Ishikawa (cell line): ENCODE measurements around the gene THADA.

Experiments used
- CEBPB ChIP-seq: IDR thresholded peaks from 2 replicates; pipeline ENCODE4 v1.6.1; 2012
- CREB1 ChIP-seq: IDR thresholded peaks from 2 replicates; pipeline ENCODE4 v1.6.1; 2012; ENCODE audit warnings: low read depth
- EP300 ChIP-seq: IDR thresholded peaks from 2 replicates; pipeline ENCODE4 v1.6.1; 2012; ENCODE audit warnings: borderline replicate concordance
- MAX ChIP-seq: IDR thresholded peaks from 2 replicates; pipeline ENCODE4 v1.6.1; 2012
- NFIC ChIP-seq: IDR thresholded peaks from 2 replicates; pipeline ENCODE4 v1.6.1; 2012
- RAD21 ChIP-seq: IDR thresholded peaks from 2 replicates; pipeline ENCODE4 v1.6.1; 2012; ENCODE audit warnings: low read depth
- REST ChIP-seq: IDR thresholded peaks from 2 replicates; pipeline ENCODE4 v1.6.1; 2012; ENCODE audit warnings: low read depth, mild to moderate bottlenecking
- TEAD4 ChIP-seq: IDR thresholded peaks from 2 replicates; pipeline ENCODE4 v1.6.1; 2012
- USF1 ChIP-seq: IDR thresholded peaks from 2 replicates; pipeline ENCODE4 v1.6.1; 2012
- YY1 ChIP-seq: IDR thresholded peaks from 2 replicates; pipeline ENCODE4 v1.6.1; 2012; ENCODE audit warnings: low read depth

GRCh38 chr2:43265421-43265820 is 330.4 kb downstream of the THADA start:
- no peak for TF ChIP-seq CEBPB
- TF ChIP-seq RAD21 = no peak
- TF ChIP-seq EP300 = no peak
- no peak for TF ChIP-seq MAX
- TF ChIP-seq REST = no peak
- no peak for TF ChIP-seq CREB1
- TF ChIP-seq YY1 = no peak
- TF ChIP-seq TEAD4 = no peak
- no peak for TF ChIP-seq NFIC
- no peak for TF ChIP-seq USF1
